Mesendoderm (in vitro differentiated cells): ENCODE data around the gene MRPS18A.

ENCODE experiments used
- DNase-seq: peaks from one replicate; pipeline ENCODE4 v3.0.0; 2013
- H2AK5ac ChIP-seq: 2 replicates; pipeline ENCODE4 v1.6.1; 2013; ENCODE audit warnings: low read length, inconsistent platforms
- H2BK120ac ChIP-seq: 2 replicates; pipeline ENCODE4 v1.6.1; 2013; ENCODE audit warnings: low read depth, mild to moderate bottlenecking, low read length, moderate library complexity, mixed read lengths
- H2BK15ac ChIP-seq: replicated peaks from 2 replicates; pipeline ENCODE4 v1.6.1; 2013; ENCODE audit warnings: low read depth, mild to moderate bottlenecking, moderate library complexity
- H2BK5ac ChIP-seq: 2 replicates; pipeline ENCODE4 v1.6.1; 2013; ENCODE audit warnings: low read length, inconsistent platforms
- H3K18ac ChIP-seq: 2 replicates; pipeline ENCODE4 v1.6.1; 2013; ENCODE audit warnings: mild to moderate bottlenecking, low read length, mixed read lengths
- H3K23ac ChIP-seq: one replicate; pipeline ENCODE4 v1.6.1; 2013; ENCODE audit warnings: low read length
- H3K27ac ChIP-seq: 2 replicates; pipeline ENCODE4 v1.5.1; 2013; ENCODE audit warnings: low read depth, mild to moderate bottlenecking, inconsistent platforms, low read length, moderate library complexity
- H3K27me3 ChIP-seq: 2 replicates; pipeline ENCODE4 v1.6.1; 2013; ENCODE audit warnings: low read length, control low read depth, mild to moderate bottlenecking, inconsistent platforms; ENCODE audit not compliant: insufficient read depth, poor library complexity
- H3K36me3 ChIP-seq: 2 replicates; pipeline ENCODE4 v1.6.1; 2013; ENCODE audit warnings: low read length, inconsistent platforms; ENCODE audit not compliant: control insufficient read depth, insufficient read depth
- H3K4ac ChIP-seq: one replicate; pipeline ENCODE4 v1.6.1; 2013; ENCODE audit warnings: low read depth, mild to moderate bottlenecking, low read length, moderate library complexity
- H3K4me1 ChIP-seq: 2 replicates; pipeline ENCODE4 v1.6.1; 2013; ENCODE audit warnings: low read depth, low read length, inconsistent platforms; ENCODE audit not compliant: control insufficient read depth
- H3K4me2 ChIP-seq: 2 replicates; pipeline ENCODE4 v1.6.1; 2013; ENCODE audit warnings: low read length
- H3K4me3 ChIP-seq: 2 replicates; pipeline ENCODE4 v1.5.1; 2013; ENCODE audit warnings: mild to moderate bottlenecking, low read length
- H3K56ac ChIP-seq: one replicate; pipeline ENCODE4 v1.6.1; 2013; ENCODE audit warnings: low read length
- H3K79me1 ChIP-seq: 2 replicates; pipeline ENCODE4 v1.6.1; 2013; ENCODE audit warnings: low read length, inconsistent platforms
- H3K79me2 ChIP-seq: 2 replicates; pipeline ENCODE4 v1.6.1; 2013; ENCODE audit warnings: mild to moderate bottlenecking, low read length; ENCODE audit not compliant: control insufficient read depth, insufficient read depth
- H3K9ac ChIP-seq: 2 replicates; pipeline ENCODE4 v1.6.1; 2013; ENCODE audit warnings: low read length, inconsistent platforms
- H4K5ac ChIP-seq: one replicate; pipeline ENCODE4 v1.6.1; 2013; ENCODE audit warnings: low read length
- H4K8ac ChIP-seq: one replicate; pipeline ENCODE4 v1.6.1; 2013; ENCODE audit warnings: low read depth, mild to moderate bottlenecking, control low read depth, low read length, moderate library complexity
- WGBS: extraction: QIAGEN DNeasy Blood & Tissue Kit; methylation state at CpG from one replicate; pipeline ENCODE4 v1.1.7; 2013; ENCODE audit warnings: low lambda C conversion rate, missing lambda C conversion rate; ENCODE audit not compliant: insufficient coverage; ENCODE audit errors: extremely low coverage; 5-methylcytosine and 5-hydroxymethylcytosine counted together

MRPS18A gene

DNA sequence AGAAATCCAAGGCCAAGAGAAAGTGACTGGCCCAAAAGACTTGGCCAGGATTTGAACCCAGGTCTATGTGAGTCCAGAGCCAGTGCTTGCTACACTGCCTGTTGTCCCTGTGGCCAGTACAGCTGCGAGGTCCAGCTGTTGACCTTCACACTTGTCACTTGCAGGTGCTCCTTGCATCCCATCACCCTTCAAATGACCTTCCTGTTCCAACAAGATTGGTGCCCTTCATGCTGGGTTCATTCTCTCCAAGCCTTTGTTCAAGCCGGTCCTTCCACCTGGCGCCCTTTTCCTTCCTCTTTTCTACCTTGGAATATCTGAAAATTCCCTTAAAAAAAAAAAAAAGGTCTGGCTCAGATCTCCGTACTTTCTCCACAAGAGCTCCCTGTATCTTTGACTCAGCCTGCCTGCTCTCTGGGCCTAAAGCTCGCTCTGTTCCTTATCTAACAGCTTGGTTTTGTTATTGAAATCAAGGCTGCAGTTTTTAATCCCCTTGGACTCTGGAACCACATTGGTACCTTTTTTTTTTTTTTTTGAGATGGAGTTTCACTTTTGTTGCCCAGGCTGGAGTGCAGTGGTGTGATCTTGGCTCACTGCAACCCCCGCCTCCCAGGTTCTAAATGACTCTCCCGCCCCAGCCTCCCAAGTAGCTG, 22.2 kb upstream of the MRPS18A start:
- no peak overlapping the region for H2BK120ac ChIP-seq

DNA sequence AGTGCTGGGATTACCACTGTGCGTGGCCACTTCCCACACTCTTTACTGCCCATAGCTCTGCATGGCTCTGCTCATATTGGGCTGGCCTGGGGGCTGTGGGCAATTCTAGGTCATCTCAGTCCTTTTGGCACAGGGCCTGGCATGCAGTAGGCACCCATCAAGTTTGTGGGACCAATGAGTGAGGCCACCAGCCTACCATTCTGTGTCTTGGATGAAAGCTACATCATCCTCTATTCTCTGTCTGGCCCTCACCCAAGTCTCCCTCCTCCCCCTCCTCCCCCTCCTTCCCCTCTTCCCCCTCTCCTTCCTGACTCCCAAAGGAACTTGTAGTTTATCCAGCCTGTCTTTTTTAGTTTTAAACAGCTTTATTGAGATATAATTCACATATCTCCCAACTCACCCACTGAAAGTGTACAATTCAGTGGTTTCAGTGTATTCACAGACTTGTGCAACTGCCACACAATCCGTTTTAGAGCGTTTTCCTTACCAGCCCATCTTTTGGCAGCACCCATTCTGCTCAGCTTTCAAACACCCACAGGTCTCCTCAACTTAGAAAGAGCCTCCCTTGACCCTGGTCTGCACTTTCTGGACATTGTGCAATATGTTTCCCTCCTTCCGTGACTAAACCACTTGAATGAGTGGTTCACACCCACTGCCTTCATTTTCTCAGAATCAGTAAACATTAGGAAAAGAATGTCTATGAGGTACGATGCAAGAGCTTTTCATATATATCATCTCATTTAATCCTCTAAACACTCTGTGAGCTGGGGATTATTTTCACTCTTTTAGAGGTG, 21.5 kb upstream of the MRPS18A start:
- peaks cover 6% of the 10 kb centered on the region for H3K4me1 ChIP-seq
- H3K23ac ChIP-seq = no peak overlapping the region
- DNase-seq = no peak
- H3K4me3 ChIP-seq = no peak overlapping the region
- H3K4ac ChIP-seq = no peak overlapping the region
- H2AK5ac ChIP-seq = no peak overlapping the region
- no peaks in the 10 kb centered on the region for H3K79me1 ChIP-seq
- H4K8ac ChIP-seq = no peak overlapping the region
- H2BK15ac ChIP-seq = no peak overlapping the region
- H3K9ac ChIP-seq = no peak overlapping the region
- no peak overlapping the region for H3K4me2 ChIP-seq
- no peak overlapping the region for H3K56ac ChIP-seq
- H2BK5ac ChIP-seq = no peak overlapping the region
- no peak overlapping the region for H4K5ac ChIP-seq
- WGBS = no CpG with 5 or more reads among the region's 5 CpGs
- no peak overlapping the region for H2BK120ac ChIP-seq
- H3K18ac ChIP-seq = no peak overlapping the region
- no peaks in the 10 kb centered on the region for H3K27me3 ChIP-seq
- no peak overlapping the region for H3K27ac ChIP-seq
- H3K36me3 ChIP-seq = no peaks in the 10 kb centered on the region
- H3K79me2 ChIP-seq = no peaks in the 10 kb centered on the region

More for the DNA sequence above, 22.2 kb upstream of the MRPS18A start:
- Histone ChIP-seq H3K9ac (no peak overlapping the region), H2BK5ac (no peak overlapping the region), H3K79me2 (no peaks in the 10 kb centered on the region), H3K27ac (no peak overlapping the region), H3K23ac (no peak overlapping the region), H4K5ac (no peak overlapping the region), H3K4me1 (peaks cover 6% of the 10 kb centered on the region), H2BK15ac (no peak overlapping the region), H3K4me3 (no peak overlapping the region), H4K8ac (no peak overlapping the region), H3K27me3 (no peaks in the 10 kb centered on the region), H3K79me1 (no peaks in the 10 kb centered on the region), H3K18ac (no peak overlapping the region), H3K36me3 (no peaks in the 10 kb centered on the region), H2AK5ac (no peak overlapping the region), H3K4ac (no peak overlapping the region), H3K4me2 (no peak overlapping the region), H3K56ac (no peak overlapping the region)
- no peak for DNase-seq
- WGBS = no CpG with 5 or more reads among the region's 7 CpGs

- Histone ChIP-seq H3K4me3 (no peak overlapping the region), H2BK120ac (no peak overlapping the region), H3K56ac (no peak overlapping the region), H2AK5ac (no peak overlapping the region), H3K27ac (no peak overlapping the region), H2BK5ac (no peak overlapping the region), H3K4me2 (no peak overlapping the region), H3K79me1 (no peaks in the 10 kb centered on the region), H4K5ac (no peak overlapping the region), H3K4me1 (peaks cover 9% of the 10 kb centered on the region), H3K23ac (no peak overlapping the region), H3K27me3 (no peaks in the 10 kb centered on the region), H3K4ac (no peak overlapping the region), H3K79me2 (no peaks in the 10 kb centered on the region), H3K9ac (no peak overlapping the region), H3K36me3 (no peaks in the 10 kb centered on the region), H2BK15ac (no peak overlapping the region), H4K8ac (no peak overlapping the region), H3K18ac (no peak overlapping the region)
- no CpG with 5 or more reads among the region's 1 CpG for WGBS
- peak; percentile 90 for DNase-seq
These were observed 20.2 kb upstream of the MRPS18A start for GRCh38 chr6:43707767-43708166.

GRCh38 chr6:43707269-43707668, 19.7 kb upstream of the MRPS18A start:
- peak; percentile 60 for DNase-seq
- no peak overlapping the region for H2BK15ac ChIP-seq
- no peak overlapping the region for H3K18ac ChIP-seq
- H3K4me1 ChIP-seq = peaks cover 11% of the 10 kb centered on the region
- H4K5ac ChIP-seq = no peak overlapping the region
- WGBS = no CpG with 5 or more reads among the region's 7 CpGs
- no peaks in the 10 kb centered on the region for H3K36me3 ChIP-seq
- no peak overlapping the region for H3K23ac ChIP-seq
- H3K27ac ChIP-seq = no peak overlapping the region
- H2BK120ac ChIP-seq = no peak overlapping the region
- H3K79me2 ChIP-seq = no peaks in the 10 kb centered on the region
- H4K8ac ChIP-seq = no peak overlapping the region
- H3K4ac ChIP-seq = no peak overlapping the region
- H2AK5ac ChIP-seq = no peak overlapping the region
- H3K56ac ChIP-seq = no peak overlapping the region
- no peak overlapping the region for H3K4me3 ChIP-seq
- H3K27me3 ChIP-seq = no peaks in the 10 kb centered on the region
- peak overlapping the region; percentile 5 for H3K9ac ChIP-seq
- H2BK5ac ChIP-seq = no peak overlapping the region
- H3K79me1 ChIP-seq = no peaks in the 10 kb centered on the region
- no peak overlapping the region for H3K4me2 ChIP-seq

DNA sequence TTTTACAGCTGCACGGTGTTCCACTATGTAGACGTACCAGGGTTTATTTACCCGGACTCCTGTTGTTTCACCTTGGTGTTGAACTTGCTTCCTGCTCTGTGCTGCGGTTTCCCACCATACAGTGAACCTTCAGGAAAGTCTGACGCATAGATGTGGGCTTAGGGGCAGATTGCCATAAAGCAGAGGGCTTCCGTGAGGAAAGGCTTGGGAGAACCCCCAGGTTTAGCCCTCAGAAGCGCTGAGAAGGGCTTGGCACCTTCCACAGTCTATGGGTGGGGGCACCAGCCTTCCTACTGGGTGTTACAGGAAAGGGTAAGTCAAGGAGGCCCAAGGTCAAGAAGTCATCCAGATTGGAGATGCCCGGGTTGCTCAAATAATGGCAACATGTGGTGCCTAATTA, 19.2 kb upstream of the MRPS18A start:
- H2BK120ac ChIP-seq = no peak overlapping the region
- H3K36me3 ChIP-seq = no peaks in the 10 kb centered on the region
- WGBS = no CpG with 5 or more reads among the region's 8 CpGs
- H4K5ac ChIP-seq = no peak overlapping the region
- H3K4me1 ChIP-seq = peaks cover 13% of the 10 kb centered on the region
- no peak overlapping the region for H3K9ac ChIP-seq
- no peak overlapping the region for H3K4ac ChIP-seq
- no peak for DNase-seq
- no peak overlapping the region for H2AK5ac ChIP-seq
- H2BK5ac ChIP-seq = no peak overlapping the region
- H3K4me2 ChIP-seq = no peak overlapping the region
- no peaks in the 10 kb centered on the region for H3K79me1 ChIP-seq
- no peak overlapping the region for H3K4me3 ChIP-seq
- H3K23ac ChIP-seq = no peak overlapping the region
- H2BK15ac ChIP-seq = no peak overlapping the region
- no peaks in the 10 kb centered on the region for H3K27me3 ChIP-seq
- no peaks in the 10 kb centered on the region for H3K79me2 ChIP-seq
- H3K27ac ChIP-seq = no peak overlapping the region
- H4K8ac ChIP-seq = no peak overlapping the region
- peak overlapping the region; percentile 8 for H3K18ac ChIP-seq
- H3K56ac ChIP-seq = peak overlapping the region; percentile 46
